SH-SY5Y (cell line): Measurements from ENCODE around the gene NCOA3.

Experiments used
- GATA2 ChIP-seq: IDR thresholded peaks from 2 replicates; pipeline ENCODE4 v1.6.1; 2011; ENCODE audit warnings: mild to moderate bottlenecking, low read depth, low read length
- GATA3 ChIP-seq: IDR thresholded peaks from 2 replicates; pipeline ENCODE4 v1.6.1; 2011; ENCODE audit warnings: low read depth, mild to moderate bottlenecking, low read length, moderate library complexity

GRCh38 chr20:47603260-47603659 lies 101.6 kb downstream of the NCOA3 start:
- no peak for TF ChIP-seq GATA2
- no peak for TF ChIP-seq GATA3
